Omental fat pad (tissue), 4 donors: Measurements from ENCODE around the gene YPEL5. TPM values are rescaled to one million over a fixed set of nuclear protein-coding genes. Genes with fewer than 3 reads are reported as not detected.
"Not testable (repeated sequence)": the region's sequence is repeated elsewhere in the genome, so short reads cannot be mapped to it uniquely, and the experiment has no call there.

Experiments used
- ATAC-seq: fragments of 150-250 bp; one replicate; pipeline ENCODE4 v1.9.1; 2016; ENCODE audit warnings: mild to moderate bottlenecking, moderate library complexity; ENCODE audit not compliant: low FRiP score
- DNase-seq: peaks from one replicate; pipeline ENCODE4 v3.0.0-alpha.2; 2019; ENCODE audit warnings: low spot score
- CTCF ChIP-seq, 3 donors: fragments of 450-650 bp; IDR thresholded peaks; one replicate each; pipeline ENCODE4 v1.5.1; 2016 to 2017; ENCODE audit warnings: antibody characterized with exemption in 3 of 3, mild to moderate bottlenecking in 3 of 3, moderate library complexity in 2 of 3
- total RNA-seq, 4 donors: library from RNA; depleted of rRNA; stranded (reverse); fragments of >200 nt; gene quantifications; one replicate each; pipeline ENCODE4 v1.1.0, GENCODE V29; 2016

YPEL5 gene
- total RNA-seq = 100 to 1,000 TPM in 1 of 4 donors, 10 to 100 TPM in 3; 69.1 to 254 (median 80.1) TPM

DNA sequence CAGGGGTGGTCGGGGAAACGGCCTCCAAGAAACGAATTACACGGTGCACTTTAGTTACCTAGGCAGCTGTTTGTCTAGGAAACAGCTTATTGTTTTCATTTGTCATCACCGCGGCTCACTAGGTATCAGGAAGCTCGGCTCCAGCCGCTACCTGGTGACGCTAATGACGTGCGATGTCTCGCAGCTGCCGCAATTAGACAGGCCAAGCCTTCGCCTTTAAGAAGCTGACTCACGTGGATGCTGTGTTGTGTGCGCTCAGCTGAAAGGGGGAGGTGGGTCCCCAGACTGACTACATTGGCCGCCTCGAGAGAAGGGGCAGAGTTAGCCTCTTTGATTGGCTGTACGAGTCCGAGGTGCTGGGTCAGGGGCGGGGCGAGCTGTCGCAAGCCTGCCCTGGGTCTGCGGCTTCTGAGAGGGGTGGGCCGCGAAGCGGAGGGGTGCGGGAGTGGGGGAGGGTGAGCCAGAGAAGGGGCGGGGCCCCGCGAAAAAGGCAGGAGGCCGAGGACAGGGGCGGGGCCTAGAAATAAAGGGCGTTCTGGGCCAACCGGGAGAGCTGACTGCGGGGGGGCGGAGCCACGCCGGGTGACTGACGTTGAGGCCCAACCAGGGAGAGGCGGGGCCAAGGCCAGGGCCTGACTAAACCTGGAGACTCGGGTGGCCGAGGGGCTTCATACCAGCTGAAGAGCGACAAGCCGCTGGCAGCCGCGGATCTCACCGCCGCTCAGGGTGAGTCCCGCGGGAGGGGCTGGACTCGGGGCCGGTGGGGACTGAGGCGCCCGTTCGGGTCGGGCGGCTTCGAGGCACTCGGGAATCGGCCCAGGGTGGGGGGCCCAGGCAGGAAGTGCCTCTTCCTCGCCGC lies at the start of gene YPEL5:
YPEL5 (plus strand) TSS at position 671 of the 859 bp plus-strand sequence. CDS start 9,645 bp downstream, outside the sequence.
- DNase-seq = peak; percentile 92
- no peak for TF ChIP-seq CTCF (IDR thresholded peaks at IDR 0.05)
- ATAC-seq = peak; percentile 97

- ATAC-seq = no peak
- no peak for DNase-seq
- TF ChIP-seq CTCF (IDR thresholded peaks at IDR 0.05) = no peak
Measured at GRCh38 chr2:30098266-30099005, 48.4 kb upstream of the YPEL5 start.

DNA sequence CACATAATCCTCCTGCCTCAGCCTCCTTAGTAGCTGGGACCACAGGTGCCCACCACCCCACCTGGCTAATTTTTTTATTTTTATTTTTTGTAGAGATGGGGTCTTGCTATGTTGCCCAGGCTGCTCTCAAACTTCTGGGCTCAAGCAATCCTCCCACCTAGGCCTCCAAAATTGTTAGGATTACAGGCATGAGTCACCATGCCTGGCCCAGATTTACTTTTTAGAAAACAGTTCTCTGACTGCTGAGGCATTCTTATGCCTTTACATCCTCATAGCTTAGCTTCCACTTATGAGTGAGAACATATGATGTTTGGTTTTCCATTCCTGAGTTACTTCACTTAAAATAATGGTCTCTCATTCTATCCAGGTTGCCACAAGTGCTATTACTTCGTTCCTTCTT lies 47.4 kb upstream of the YPEL5 start:
- ATAC-seq, DNase-seq: not testable (repeated sequence)

DNA sequence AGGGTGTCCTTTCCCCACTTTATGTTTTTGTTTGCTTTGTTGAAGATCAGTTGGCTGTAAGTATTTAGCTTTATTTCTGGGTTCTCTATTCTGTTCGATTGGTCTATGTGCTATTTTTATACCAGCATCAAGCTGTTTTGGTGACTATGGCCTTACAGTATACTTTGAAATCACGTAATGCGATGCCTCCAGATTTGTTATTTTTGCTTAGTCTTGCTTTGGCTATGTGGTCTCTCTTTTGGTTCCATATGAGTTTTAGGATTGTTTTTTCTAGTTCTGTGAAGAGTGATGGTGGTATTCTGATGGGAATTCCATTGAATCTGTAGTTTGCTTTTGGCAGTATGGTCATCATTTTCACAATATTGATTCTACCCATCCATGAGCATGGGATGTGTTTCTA lies 46.1 kb upstream of the YPEL5 start:
- DNase-seq = not testable (repeated sequence)

DNA sequence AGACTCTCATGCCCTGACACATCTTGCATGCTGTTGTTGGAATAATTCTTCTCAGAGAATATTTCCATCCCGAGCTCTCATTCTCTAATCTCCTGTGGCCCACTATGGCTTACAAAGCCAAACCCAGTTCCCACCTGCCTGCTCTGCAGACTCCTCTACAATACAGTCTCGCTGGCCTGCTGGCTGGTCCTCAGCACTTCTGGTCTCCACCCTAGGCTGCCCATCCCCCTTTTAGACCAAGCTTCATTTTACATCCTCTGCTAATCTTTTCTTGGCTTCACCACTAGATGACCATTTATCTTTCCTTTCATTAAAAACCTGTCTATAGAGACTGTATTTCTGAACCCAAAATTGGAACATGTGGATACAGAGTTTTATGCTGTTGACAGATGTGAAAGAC lies 42.5 kb upstream of the YPEL5 start:
- TF ChIP-seq CTCF (IDR thresholded peaks at IDR 0.05) = no peak

More for the DNA sequence above, 46.1 kb upstream of the YPEL5 start:
- ATAC-seq = not testable (repeated sequence)

GRCh38 chr2:30105556-30105955 lies 41.3 kb upstream of the YPEL5 start:
- no peak for ATAC-seq
- DNase-seq = no peak
- TF ChIP-seq CTCF (IDR thresholded peaks at IDR 0.05) = no peak

More for the DNA sequence above, 42.5 kb upstream of the YPEL5 start:
- ATAC-seq (no peak), DNase-seq (no peak)

- DNase-seq (no peak), ATAC-seq (no peak)
- TF ChIP-seq CTCF (IDR thresholded peaks at IDR 0.05) = no peak
Measured at GRCh38 chr2:30106543-30106942, 40.3 kb upstream of the YPEL5 start.

DNA sequence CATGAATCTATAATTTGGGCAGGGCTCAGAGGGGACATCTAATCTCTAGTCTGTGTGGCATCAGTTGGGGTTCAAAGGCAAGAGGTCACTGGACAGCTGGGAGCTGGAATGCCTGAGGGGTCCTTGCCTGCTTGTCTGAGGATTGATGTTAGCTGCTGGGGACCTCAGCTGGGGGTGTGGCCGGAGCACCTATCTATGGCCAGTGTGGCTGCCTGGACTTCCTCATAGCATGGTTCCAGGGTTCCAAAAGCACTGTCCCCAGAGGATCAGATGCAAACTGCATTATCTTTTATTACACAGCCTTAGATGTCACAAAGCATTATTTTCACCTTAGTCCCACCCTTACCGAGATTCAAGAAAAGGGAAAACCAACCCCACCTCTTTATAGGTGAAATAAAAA lies 38.6 kb upstream of the YPEL5 start:
- no peak for ATAC-seq
- no peak for DNase-seq
- TF ChIP-seq CTCF (IDR thresholded peaks at IDR 0.05) = no peak
